Vagina (tissue), 2 donors: Measurements from ENCODE around the gene SYCP2.

ENCODE experiments used
- CTCF ChIP-seq, 3 experiments: fragments of 450-650 bp in 2 of 3; fragments of 200-600 bp in 1 of 3; sonication (generic) in 1 of 3; IDR thresholded peaks; one replicate each; pipeline ENCODE4 v1.5.1; 2017 to 2019; ENCODE audit warnings: antibody characterized with exemption in 3 of 3, mild to moderate bottlenecking in 2 of 3, moderate library complexity in 2 of 3
- POLR2A ChIP-seq, 2 donors: fragments of 450-650 bp; IDR thresholded peaks; one replicate each; pipeline ENCODE4 v1.6.1; 2017; ENCODE audit warnings: antibody characterized with exemption in 2 of 2, mild to moderate bottlenecking in 2 of 2, moderate library complexity in 2 of 2

GRCh38 chr20:59845472-59845871 lies 88.0 kb downstream of the SYCP2 start:
- no peak for TF ChIP-seq CTCF (IDR thresholded peaks at IDR 0.05)
- TF ChIP-seq POLR2A (IDR thresholded peaks at IDR 0.05), result no peak
